Dedifferentiated amniotic fluid mesenchymal stem cell (primary cell): ENCODE data around the gene LINC00632.
"Not testable (repeated sequence)": the region's sequence is repeated elsewhere in the genome, so short reads cannot be mapped to it uniquely, and the experiment has no call there.

Source experiments
- DNase-seq: peaks from one replicate; pipeline ENCODE4 v3.0.0-alpha.2; 2016; ENCODE audit errors: extremely low spot score

The LINC00632 gene

GRCh38 chrX:140709421-140709846 lies at the start of gene LINC00632:
TSS of gene LINC00632 (plus strand) at chrX:140709759.
- DNase-seq, result no peak

GRCh38 chrX:140661643-140662042 lies 47.9 kb upstream of the LINC00632 start:
- DNase-seq, result no peak

DNA sequence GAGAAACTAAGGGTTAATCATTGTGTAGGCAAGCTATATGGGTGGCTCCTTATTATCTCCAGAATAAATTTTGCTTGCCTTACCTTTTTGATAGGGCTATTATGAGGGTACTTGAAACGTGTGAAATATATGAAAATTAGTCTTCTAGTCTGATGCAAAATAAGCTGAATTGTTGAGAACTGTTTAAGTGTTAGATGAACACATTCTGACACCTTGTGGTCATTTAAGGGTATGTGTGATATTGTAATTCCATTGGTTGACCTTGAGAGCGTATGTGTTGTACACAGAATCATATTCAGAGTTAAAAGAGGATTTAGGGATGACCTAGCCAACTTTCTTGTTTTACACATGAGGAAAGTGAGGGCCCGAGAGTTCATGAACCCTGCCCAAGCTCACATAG lies 44.6 kb upstream of the LINC00632 start:
- DNase-seq, result no peak

DNA sequence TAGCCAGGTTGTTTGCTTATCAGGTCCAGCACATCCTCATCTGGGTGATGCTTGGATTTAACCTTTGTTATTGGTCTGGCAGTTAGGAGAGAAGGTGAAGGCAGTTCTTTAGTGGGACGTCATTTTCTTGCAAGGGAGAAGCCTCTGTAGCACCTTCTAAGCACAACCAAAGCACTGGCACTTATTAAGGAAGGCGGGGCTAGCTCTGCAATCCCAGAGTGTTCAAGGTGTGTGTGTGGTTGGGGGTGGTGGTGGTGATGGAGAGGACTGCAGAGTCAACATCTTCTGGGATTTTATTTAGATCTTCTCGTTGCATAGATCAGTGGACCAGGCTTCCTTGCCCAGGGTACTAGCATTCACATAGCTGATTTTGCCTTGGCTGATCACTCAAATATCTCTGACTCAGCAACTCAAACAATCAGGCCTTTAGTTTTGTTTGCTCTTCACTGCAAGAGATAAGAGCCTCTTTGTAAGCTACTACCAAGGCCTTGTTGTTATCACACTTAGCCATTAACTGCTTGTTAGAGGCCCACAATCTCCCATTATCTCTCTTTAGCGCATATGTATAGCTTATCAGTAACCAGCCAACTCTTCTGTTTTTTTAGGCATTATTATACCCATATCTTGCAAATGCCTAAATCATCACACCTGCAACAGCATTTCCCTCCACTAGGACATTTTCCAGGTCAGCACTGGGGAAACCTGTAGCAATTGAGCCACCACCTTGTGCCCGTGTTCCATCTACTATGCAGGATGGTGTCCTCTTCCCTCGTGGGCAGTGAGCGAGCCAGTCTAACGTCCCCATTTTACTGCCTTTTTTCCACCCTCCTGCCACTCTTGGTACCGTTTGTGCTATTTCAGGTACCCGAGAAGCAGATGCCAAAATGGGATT lies 36.5 kb upstream of the LINC00632 start:
- DNase-seq, result no peak

DNA sequence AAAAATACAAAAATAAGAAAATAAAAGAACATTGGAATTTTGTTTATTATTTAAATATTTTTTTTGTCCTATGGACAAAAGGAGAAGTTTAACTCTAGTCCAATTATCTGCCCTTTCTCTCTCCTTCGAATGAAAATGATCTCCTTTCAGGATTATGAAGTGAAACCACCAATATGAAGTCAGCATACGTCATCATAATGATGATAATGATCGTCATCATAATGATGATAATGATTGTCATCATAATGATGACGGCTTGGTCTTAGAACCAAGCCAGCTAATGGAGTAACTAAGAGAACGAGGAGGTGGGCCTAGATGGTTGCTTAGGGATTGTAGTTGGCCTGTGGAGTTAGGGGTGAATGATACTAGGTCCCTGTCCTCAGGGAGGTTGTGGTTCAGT lies 21.9 kb upstream of the LINC00632 start:
- DNase-seq, result no peak

DNA sequence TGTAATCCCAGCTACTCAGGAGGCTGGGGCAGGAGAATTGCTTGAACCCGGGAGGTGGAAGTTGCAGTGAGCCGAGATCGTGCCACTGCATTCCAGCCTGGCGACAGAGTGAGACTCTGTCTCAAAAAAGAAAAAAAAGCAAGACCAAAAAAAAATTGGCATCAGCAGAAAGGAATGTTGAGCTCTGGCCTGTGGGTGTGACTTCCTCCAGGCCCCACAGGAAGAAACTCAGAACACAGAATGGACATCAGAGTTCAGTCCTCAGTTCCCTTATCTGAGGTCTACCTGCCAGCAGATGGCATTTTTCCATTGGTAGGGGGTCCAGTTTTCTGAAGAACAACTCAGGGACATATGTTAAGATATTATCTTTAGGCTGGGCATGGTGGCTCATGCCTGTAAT lies 18.0 kb upstream of the LINC00632 start:
- DNase-seq, result not testable (repeated sequence)

- no peak for DNase-seq
These were observed 11.9 kb upstream of the LINC00632 start for GRCh38 chrX:140697618-140698017.

DNA sequence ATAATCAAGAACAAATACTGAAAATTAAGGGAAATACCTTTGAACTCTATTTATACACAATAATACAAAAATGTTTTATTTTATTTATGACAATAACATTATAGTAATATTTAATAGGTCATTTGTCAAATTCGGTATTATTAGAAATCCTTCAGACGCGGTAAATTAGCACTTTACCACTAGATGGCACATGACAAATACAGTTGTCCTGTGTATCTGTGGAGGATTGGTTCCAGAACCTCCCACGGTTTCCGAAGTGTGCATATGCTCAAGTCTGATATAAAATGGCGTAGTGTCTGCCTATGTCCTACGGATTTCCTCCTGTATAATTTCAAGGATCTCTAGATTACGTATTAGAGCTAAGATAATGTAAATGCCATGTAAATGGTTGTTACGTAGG lies 8.1 kb upstream of the LINC00632 start:
- no peak for DNase-seq

DNA sequence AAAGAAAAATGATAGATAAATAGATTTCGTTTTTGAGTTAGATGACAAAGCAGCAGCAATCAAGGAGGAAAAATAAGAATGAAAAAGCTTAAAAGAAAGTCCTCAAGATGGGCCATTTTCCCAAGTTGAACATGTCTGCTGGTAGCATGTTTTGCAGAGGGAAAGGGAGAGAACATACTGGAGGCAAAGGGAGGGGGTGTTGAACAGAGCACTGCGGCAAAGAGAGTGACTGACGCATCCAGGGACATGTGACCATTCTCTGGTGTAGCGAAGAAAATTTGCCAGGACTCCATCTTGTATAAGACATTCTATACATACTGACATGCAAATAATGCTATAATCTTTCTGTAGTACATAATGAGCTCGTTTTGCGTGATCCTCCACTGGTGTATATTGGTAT lies 1.2 kb downstream of the LINC00632 start:
- no peak for DNase-seq

- no peak for DNase-seq
These were observed 2.3 kb downstream of the LINC00632 start for GRCh38 chrX:140711894-140712293.

DNA sequence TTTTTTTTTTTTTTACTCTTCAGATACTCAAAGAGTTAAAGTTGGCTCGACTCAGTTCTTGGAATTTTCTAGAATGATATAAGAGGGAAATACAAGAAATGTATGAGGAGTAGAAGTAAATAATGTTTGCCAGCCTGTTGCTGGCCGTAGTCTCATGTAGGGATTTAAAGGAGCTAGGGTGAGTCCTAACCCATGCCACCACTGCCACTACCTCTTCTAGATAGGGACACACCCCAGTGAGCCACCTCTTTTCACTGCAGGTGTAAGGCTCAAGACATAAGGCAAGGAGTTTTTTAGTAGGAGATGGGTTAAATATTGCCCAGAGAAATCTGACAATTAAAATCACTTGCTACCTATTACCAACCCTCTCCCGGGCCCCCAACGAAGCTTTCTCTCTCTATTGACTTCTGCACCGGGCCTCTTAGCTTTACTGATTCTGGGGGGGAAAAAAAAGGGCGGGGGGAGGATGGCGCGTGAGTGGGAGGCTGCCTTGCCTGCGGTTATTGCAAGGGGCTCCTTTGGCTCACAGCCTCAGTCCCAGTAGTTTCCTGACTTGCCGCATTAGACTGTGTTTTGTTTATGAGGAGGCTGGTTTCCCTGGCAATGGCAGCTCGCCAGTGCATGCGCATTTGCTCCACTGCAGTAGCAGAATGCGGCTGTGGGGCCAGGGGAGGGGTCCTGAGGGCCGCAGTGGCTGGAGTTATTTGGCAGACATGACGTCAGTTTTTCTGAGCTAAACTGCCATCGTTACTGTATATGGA lies 3.0 kb downstream of the LINC00632 start:
- DNase-seq, result peak; percentile 39

DNA sequence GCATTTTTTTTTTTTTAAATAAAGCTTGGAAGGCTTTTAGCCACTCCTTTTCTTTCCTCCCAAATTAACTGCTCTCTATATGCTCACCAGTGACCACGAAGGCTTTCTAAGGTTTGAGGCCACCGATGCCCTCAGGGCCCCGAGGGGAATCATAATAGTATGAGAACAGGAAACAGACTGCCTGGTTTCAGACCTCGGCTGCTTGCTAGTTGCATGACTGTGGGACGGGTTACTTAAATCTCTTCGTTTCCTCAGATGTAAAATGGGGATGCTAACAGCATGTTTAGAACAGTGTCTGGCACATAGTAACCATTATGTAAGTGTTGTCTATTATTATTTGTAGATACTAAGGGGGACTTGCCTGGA lies 3.6 kb downstream of the LINC00632 start:
- no peak for DNase-seq

GRCh38 chrX:140715787-140716186 lies 6.2 kb downstream of the LINC00632 start:
- DNase-seq, result no peak

DNA sequence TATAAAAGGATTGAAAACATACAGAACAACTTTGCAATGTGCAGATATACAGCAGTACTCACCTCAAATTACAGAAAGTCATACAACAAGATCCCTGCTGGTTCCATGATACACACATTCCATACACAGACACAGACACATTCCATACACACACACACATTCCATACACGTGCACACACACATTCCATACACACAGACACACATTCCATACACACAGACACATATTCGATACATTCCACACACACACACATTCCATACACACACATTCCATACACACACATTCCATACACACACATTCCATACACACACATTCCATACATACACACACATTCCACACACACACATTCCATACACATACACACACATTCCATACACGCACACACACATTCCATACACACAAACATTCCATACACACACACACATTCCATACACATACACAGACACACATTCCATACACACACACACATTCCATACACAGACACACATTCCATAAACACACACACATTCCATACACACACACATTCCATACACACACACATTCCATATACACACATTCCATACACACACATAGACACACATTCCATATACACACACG lies 13.7 kb downstream of the LINC00632 start:
- no peak for DNase-seq

- no peak for DNase-seq
These were observed 14.8 kb downstream of the LINC00632 start for GRCh38 chrX:140724309-140724708.

- no peak for DNase-seq
These were observed 15.2 kb downstream of the LINC00632 start for GRCh38 chrX:140724736-140725135.

DNA sequence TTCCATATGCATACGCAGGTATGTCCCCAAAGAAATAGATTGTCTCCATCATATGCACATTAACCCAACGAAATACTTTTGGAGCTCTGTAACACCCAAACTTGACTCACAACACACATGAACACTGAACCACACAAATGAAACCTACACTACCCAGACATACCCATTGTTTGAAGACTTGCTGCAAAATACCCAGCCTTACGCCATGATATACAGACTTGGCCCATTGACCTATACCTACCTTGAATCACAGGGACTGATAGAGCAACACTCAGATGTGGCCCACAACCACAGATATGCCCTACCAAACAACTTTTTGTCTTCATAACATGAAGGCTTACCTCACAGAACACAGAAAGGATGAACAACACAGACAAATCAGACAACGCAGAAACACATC lies 15.9 kb downstream of the LINC00632 start:
- no peak for DNase-seq

- peak; percentile 64 for DNase-seq
These were observed 24.3 kb downstream of the LINC00632 start for GRCh38 chrX:140733766-140734342.

DNA sequence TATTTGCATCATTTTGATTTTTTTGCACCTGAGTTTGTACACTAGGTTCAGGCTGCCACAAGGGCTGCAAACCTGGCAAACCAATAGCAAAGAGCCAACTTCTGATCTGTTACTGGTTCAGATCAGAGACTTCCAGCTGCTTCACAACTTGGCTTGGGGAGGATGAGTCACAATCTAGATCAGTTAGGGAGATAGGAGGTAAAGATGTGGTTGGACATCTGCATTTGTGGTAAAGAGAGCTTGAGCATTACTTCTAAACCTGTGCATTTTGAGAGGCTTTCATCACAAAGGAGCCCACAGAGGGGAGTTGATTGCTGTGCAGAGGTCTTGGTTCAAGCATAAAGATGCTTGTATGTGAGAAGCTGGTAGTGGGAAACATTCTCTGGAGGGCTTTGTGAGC lies 34.5 kb downstream of the LINC00632 start:
- no peak for DNase-seq

- no peak for DNase-seq
These were observed 47.4 kb downstream of the LINC00632 start for GRCh38 chrX:140756941-140757340.

DNA sequence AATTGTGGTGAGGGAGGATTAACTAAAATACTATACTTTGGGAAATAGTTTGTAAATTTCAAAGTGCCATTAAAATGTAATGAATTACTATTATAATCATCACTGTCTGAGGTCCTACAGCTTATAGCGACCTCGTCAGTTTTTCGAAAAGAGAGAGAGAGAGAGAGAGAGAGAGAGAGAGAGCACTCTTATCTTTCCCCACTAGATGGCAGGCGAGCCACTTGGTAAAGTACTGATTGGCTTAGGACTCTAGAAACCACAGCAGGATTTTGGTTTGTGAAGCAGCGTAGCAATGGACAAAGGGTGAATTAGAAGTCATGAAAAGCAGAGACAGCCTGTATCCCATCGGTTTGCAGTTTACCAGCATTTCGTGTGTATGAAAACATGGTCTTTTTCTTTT lies 52.5 kb downstream of the LINC00632 start:
- DNase-seq, result peak; percentile 49

- no peak for DNase-seq
These were observed 54.9 kb downstream of the LINC00632 start for GRCh38 chrX:140764401-140764919.
